Dedifferentiated amniotic fluid mesenchymal stem cell (primary cell): ENCODE measurements around the gene SLC18A2.
A peak's percentile ranks its signal among the peaks of the same experiment; 100 is the strongest.
"Not testable (repeated sequence)": the region's sequence is repeated elsewhere in the genome, so short reads cannot be mapped to it uniquely, and the experiment has no call there.

Source experiments
- DNase-seq: peaks from one replicate; pipeline ENCODE4 v3.0.0-alpha.2; 2016; ENCODE audit errors: extremely low spot score

Gene SLC18A2

DNA sequence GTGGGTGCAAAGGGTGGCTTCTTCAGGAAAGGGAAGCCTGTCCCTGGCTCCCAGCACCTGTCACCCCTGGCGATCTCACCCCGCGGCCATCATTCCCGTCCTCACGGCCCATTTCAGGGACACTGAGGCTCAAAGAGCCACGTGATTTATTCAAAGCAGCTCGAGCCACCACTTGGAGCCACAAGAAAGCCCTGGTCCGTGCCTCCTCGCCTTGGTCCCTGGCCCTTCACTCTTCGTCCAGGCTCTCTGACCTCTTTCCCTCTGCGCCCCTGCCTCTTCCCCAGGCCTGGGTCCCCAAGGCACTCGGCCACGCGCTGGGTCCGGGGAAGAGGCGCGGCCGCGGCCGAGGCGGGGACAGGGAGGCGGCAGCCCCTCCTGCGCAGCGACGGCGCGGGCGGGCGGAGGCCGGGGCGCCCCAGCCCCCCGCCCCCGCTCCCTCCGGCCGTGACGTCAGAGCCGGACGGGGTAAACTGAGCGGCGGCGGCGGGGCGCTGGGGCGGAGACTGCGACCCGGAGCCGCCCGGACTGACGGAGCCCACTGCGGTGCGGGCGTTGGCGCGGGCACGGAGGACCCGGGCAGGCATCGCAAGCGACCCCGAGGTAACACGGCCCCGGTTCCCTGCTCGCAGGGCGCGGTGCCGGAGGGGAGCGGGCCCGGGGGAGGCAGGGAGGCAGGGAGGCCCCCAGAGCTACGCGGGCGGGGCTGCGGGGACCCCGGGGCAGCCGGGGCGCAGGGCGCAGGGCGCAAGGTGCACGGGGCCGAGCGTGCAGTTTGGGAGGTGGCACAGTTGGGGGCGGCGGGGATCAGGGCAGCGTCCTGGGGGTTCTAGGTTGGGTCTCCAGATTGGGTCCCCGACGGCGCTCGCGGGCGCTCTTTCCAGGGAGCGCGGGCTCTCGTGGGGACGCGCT, at the start of gene SLC18A2:
SLC18A2 (plus strand) TSS at position 494 of the 909 bp plus-strand sequence. CDS start 580 bp downstream, outside the sequence.
- no peak for DNase-seq

- no peak for DNase-seq
These were observed 43.7 kb upstream of the SLC18A2 start, which contains the start of gene KCNK18 for GRCh38 chr10:117197189-117197588. Gene KCNK18 (plus strand): TSS chr10:117197489. CDS start chr10:117197489, 0 bp downstream.

- no peak for DNase-seq
These were observed 42.8 kb upstream of the SLC18A2 start for GRCh38 chr10:117198088-117198487.

DNA sequence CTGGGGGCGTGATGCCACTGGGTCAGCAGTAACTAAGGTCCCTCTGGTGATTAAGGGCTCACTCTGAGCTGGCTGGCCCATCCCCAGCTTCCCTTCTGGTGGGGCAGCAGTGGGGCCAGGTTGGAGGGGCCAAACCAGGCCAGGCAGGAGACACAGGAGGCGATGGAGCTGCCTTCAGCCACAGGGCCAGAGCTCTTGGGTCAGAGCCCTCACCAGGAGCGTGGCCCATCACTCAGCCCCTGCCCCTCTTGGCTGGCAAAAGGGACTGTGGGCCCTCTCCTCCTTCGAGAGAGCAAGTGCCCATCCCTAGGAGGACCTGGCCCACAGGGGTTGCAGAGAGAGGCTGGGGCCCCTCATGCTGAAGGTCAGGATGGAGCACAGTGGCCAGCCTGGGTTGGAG, 39.1 kb upstream of the SLC18A2 start:
- no peak for DNase-seq

GRCh38 chr10:117204316-117204715, 36.6 kb upstream of the SLC18A2 start:
- DNase-seq: no peak

- DNase-seq: no peak
These were observed 28.7 kb upstream of the SLC18A2 start for GRCh38 chr10:117212176-117212575.

DNA sequence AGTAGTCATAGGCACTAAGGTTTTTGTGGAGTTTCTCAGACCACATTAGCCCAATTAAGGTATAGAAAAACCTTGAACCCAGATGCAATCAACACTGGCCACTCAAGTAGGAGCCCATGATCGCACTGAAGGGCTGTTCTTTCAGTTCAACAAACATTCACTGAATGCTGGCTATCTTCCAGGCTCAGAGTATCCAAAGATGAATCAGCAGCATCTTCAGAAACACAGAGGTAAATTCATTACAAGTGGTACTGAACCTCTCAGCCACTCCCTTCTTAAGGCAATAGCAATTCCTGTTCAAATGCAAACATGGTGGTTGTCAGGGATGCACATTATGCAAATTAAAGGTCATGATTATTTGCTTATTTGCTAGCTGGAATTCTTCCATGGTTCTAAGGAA, 26.5 kb upstream of the SLC18A2 start:
- DNase-seq: no peak

GRCh38 chr10:117215079-117215478, 25.8 kb upstream of the SLC18A2 start:
- DNase-seq: no peak

- no peak for DNase-seq
These were observed 24.9 kb upstream of the SLC18A2 start for GRCh38 chr10:117216028-117216427.

- DNase-seq: peak; percentile 37
These were observed 24.2 kb upstream of the SLC18A2 start for GRCh38 chr10:117216611-117217195.

DNA sequence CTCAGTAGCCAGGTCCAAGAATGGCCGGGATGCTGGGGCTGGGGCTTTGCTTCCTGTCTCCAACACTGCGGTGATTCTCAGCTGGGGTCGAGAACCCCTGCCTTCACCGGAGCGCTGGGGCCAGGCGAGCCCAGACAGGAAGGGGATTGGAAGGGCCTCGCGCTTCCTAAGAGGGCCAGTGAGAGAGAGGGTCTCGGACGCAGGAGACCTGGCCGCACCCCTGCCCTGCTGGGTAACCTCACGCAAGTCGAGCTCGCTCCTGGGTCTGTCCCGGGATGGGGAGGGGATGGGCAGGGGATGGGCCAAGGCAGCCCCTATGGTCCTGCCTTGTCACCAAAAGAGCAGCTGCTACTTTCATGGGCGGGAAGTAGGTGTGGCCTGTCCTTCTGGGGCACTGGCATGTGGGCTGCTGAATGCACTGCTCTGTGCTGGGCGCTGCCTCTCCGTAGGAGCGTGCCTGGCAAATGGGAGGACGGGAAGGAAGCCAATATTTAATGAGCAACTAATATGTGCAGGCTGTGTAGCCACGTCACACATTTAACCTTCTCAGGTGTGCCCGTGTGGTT, 23.6 kb upstream of the SLC18A2 start:
- DNase-seq: no peak

DNA sequence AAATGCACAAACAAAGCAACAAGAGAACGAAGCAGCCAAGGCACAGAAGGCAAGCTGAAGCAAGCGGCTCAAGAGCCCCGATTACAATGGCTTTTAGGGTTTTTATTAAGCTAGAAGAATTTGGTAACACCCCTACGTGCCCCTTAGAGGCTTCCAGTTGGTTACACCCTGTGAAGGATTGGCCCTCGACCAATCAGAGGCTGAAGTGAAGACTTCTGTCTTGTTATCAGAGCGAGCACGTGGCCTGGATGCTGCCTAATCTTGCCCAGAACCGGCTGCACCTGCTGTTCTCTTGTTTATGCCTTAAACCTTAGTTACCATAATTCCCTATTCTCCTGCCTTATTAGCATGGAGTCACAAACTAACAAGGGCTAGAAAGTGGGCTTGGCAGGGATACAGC, 22.3 kb upstream of the SLC18A2 start:
- DNase-seq: no peak

DNA sequence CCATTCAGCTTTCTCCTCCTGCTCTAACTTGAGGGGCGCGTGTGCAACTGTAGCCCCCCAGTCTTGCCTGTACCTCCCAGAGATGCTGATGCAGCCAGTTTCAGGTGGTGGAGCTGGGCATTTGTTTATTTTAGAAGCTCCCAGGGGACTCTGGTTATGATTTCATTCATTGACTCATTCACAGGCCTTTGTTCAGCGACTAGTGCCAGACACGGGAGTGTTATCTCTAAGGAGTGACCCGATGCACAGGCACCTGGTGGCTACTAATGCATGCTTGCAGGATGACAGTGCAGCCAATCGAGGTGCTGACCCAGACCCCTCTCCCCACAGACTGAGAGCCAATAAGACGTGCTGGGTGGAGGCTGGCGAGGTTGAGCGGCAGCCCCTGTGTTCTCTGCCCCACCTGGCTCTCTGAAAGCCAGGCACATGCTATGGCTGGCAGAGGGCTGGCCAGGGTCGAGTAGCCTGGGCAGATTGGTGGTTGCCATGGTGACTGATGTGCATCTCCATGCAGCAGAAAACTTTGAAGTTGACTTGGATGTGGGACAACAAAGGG, 19.7 kb upstream of the SLC18A2 start:
- DNase-seq: no peak

DNA sequence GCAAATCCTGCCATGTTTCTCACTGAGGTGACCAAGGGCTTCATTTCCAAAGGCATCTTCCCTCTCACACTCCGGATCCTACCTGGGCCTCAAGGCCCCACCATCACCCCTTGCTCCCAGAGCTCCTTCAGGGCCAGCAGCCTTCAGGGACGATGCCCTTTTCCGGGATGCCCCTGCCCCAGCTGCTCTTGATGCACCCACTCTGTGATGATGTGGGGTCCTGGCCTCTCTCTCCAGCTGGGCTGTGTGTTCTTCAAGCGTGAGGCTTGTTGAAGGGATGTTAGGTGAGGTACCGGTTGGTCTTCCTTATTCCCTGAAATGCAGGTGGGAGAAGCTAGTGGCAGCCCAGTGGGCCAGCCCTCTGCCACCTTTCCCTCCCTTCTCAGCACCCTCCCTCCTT, 18.4 kb upstream of the SLC18A2 start:
- no peak for DNase-seq

DNA sequence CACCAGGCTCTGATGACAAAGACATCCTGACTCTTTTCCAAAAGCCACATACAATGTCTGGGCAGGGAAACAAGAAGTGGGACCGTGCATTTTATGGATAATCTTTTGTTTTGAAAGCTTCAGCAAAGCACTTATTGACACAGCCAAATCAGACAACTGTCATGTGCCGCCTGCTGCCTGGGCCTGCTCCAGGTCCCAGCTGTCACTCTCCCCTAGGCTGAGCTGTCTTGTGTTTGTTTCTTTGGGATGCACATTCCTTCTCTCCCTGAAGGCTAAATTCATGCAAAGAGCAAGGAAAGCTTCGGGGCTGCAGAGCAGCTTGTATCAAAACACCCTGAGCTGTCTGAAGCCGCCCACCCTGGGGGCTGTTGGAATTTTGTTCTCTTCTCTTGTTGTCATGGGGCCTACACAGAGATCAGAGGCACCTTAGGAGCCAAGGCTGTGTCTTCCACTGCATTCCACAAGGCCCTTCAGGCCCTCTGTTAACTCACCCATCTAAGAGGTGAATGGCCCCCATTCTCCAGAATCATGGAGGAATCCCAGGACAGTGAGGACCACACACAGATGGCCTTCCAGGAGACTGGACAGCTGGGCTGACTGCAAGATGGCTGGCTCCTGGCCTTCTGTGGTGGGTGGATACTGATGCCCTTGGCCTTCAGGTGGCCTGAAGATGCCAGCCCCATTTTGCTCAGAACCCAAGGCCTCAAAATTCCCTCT, 17.8 kb upstream of the SLC18A2 start:
- DNase-seq: no peak

- no peak for DNase-seq
These were observed 17.1 kb upstream of the SLC18A2 start for GRCh38 chr10:117223693-117224430.

GRCh38 chr10:117224881-117225280, 16.0 kb upstream of the SLC18A2 start:
- no peak for DNase-seq

DNA sequence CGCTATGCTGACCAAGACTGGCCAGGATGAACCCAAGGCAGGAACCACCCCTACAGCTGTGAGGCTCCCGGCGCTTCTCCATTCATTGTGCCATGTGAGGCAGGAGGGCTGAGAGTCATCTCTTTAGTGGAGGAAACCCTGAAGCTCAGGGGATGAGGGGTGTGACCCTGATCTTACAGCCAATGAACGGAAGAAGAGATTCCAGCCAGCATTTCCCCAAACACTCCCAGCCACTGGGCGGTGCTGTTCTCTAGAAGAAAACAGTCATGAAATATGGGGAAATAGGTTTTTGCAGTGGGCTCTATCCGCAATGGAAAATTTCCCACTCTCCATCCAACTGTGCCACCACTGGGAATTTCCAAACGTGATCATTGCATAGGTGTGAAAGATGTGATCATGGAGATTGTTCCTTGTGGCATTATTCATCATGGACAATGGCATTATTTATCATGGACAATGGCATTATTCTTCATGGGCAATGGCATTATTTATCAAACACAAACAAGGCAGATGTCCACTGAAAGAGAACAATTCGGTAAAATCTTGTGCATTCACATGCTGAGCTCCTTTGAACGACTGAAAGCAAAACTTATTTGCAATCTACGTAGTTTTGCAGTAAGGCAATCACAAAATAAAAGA, 14.0 kb upstream of the SLC18A2 start:
- no peak for DNase-seq

DNA sequence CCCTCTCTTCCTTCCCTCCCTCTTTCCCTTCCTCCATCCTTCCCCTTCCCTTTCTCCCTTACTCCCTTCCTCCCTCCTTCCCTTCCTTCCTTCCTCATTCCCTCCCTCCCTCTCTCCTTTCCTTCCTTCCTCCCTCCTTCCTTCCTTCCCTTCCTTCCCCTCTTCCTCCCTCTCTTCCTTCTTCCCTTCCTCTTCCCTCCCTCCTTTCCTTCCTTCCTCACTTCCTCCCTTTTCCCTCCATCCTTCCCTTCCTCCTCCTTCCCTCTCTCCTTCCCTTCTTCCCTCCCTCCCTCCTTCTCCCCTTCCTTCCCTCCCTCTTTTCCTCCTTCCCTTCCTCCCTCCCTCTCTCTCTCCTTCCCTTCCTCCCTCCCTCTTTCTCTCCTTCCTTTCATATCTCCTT, 12.7 kb upstream of the SLC18A2 start:
- DNase-seq: no peak

GRCh38 chr10:117230107-117230506, 10.8 kb upstream of the SLC18A2 start:
- not testable (repeated sequence) for DNase-seq
